Spleen (tissue), 11 donors: ENCODE measurements around the gene SLC30A1. TPM values are rescaled to one million over a fixed set of nuclear protein-coding genes. Genes with fewer than 3 reads are reported as not detected.

ENCODE experiments used
- DNase-seq: peaks from one replicate; pipeline ENCODE4 v3.0.0-alpha.2; 2020
- H3K27ac ChIP-seq, 8 donors: fragments of 200-600 bp; sonication (generic) in 7 of 8; 1 replicate in 4 of 8; 2 replicates in 4 of 8; pipeline versions ENCODE4 v1.5.0 to v1.8.0; 2016 to 2021; ENCODE audit warnings: inconsistent platforms in 4 of 8, mild to moderate bottlenecking in 4 of 8, moderate library complexity in 1 of 8
- H3K27me3 ChIP-seq, 7 donors: fragments of 200-600 bp; sonication (generic) in 6 of 7; replicated peaks in 1 of 7; 1 replicate in 4 of 7; 2 replicates in 3 of 7; pipeline versions ENCODE4 v1.5.0 to v1.8.0; 2016 to 2021; ENCODE audit warnings: inconsistent platforms in 3 of 7, mild to moderate bottlenecking in 1 of 7
- H3K36me3 ChIP-seq, 6 donors: fragments of 200-600 bp; sonication (generic) in 5 of 6; 1 replicate in 4 of 6; 2 replicates in 2 of 6; pipeline versions ENCODE4 v1.5.0 to v1.8.0; 2016 to 2021; ENCODE audit warnings: inconsistent platforms in 2 of 6
- H3K4me1 ChIP-seq, 6 donors: fragments of 200-600 bp; sonication (generic) in 5 of 6; 1 replicate in 3 of 6; 2 replicates in 3 of 6; pipeline versions ENCODE4 v1.5.0 to v1.8.0; 2016 to 2021; ENCODE audit warnings: inconsistent platforms in 3 of 6
- H3K4me3 ChIP-seq, 8 donors: fragments of 200-600 bp; sonication (generic) in 7 of 8; 1 replicate in 4 of 8; 2 replicates in 4 of 8; pipeline versions ENCODE4 v1.5.0 to v1.8.0; 2016 to 2021; ENCODE audit warnings: inconsistent platforms in 4 of 8, mild to moderate bottlenecking in 4 of 8, moderate library complexity in 2 of 8
- H3K9me3 ChIP-seq, 8 donors: fragments of 200-600 bp; sonication (generic) in 7 of 8; 1 replicate in 4 of 8; 2 replicates in 4 of 8; pipeline versions ENCODE4 v1.5.0 to v1.8.0; 2016 to 2021; ENCODE audit warnings: inconsistent platforms in 4 of 8
- CTCF ChIP-seq, 11 experiments: fragments of 200-600 bp in 7 of 11; fragments of 450-650 bp in 4 of 11; sonication (generic) in 4 of 11; IDR thresholded peaks in 8 of 11; conservative IDR thresholded peaks in 3 of 11; 1 replicate in 7 of 11; 2 replicates in 4 of 11; pipeline versions ENCODE4 v1.4.0 to v1.8.0; 2016 to 2021; ENCODE audit warnings: antibody characterized with exemption in 11 of 11, inconsistent platforms in 4 of 11, mild to moderate bottlenecking in 1 of 11
- POLR2A ChIP-seq, 3 donors: fragments of 450-650 bp; IDR thresholded peaks; one replicate each; pipeline ENCODE4 v1.5.1; 2017; ENCODE audit warnings: antibody characterized with exemption in 3 of 3, mild to moderate bottlenecking in 1 of 3
- POLR2AphosphoS5 ChIP-seq, 3 donors: sonication (generic); formaldehyde crosslinking; IDR thresholded peaks; one replicate each; pipeline ENCODE4 v1.5.1; 2017; ENCODE audit warnings: antibody characterized with exemption in 3 of 3
- WGBS, 5 donors: extraction: QIAGEN DNeasy Blood & Tissue Kit in 3 of 5; methylation state at CpG; one replicate each; pipeline versions ENCODE4 v1.1.5 to v1.1.7; 2013 to 2018; 5-methylcytosine and 5-hydroxymethylcytosine counted together
- intact Hi-C: fragments of 100-400 bp; cut with DNase I; formaldehyde crosslinking; loops from one replicate; pipeline ENCODE4 v1.15.0; 2023; ENCODE audit warnings: low total_unique reads
- polyA plus RNA-seq, 3 donors: library from polyadenylated mRNA; stranded (reverse); fragments of 200-250 nt; gene quantifications; one replicate each; pipeline ENCODE4 v1.2.1, GENCODE V29; 2013
- total RNA-seq, 7 donors: library from RNA; depleted of rRNA in 3 of 7; stranded (reverse); fragments of >200 nt in 3 of 7; fragmentation: NEBNext Ultra II Directional in 4 of 7; extraction: Animal tissue kit (Norgen Biotek cat#: 25700) in 4 of 7; gene quantifications; one replicate each; pipeline versions ENCODE4 v1.1.0 to v1.2.1, GENCODE V29; 2016 to 2021
- donor health status: healthy with polysubstance abuse.
- donor health status: DM: no; HTN: no; CAD: no; lungs with moderate emphysema.
- donor health status: DM: no; HTN: no; CAD: no.
- donor health status: Bipolar disorder and iron deficiency.
- donor health status: healthy.
- donor health status: DM: no; HTN: no; CAD: no.
- donor health status: DM: yes; HTN: yes; CAD: no.

The SLC30A1 gene
- total and polyA plus RNA-seq, 10 donors: 3.0 to 38.5 (median 30.8) TPM

GRCh38 chr1:211625040-211625439 is 46.1 kb upstream of the SLC30A1 start:
- no peak for DNase-seq
- no peaks in the 10 kb centered on the region for H3K36me3 ChIP-seq
- 50 to 75% (median 62%) methylated on average over 2 of the region's 2 CpGs for whole genome bisulfite sequencing, 5 donors
- intact Hi-C loops: no loop called here
- peaks cover 0 to 15% (median 3%) of the 10 kb centered on the region in 6 donors for H3K4me1 ChIP-seq
- H3K27me3 ChIP-seq: no peaks in the 10 kb centered on the region
- no peak overlapping the region for H3K27ac ChIP-seq
- H3K4me3 ChIP-seq: no peak overlapping the region
- no peaks in the 10 kb centered on the region for H3K9me3 ChIP-seq
- TF ChIP-seq CTCF (IDR thresholded peaks at IDR 0.05 in 8 of 11, conservative IDR thresholded peaks at IDR 0.05 in 3 of 11) (peak in 9 of 11 experiments; percentile 22 to 56 (median 33)), POLR2A (IDR thresholded peaks at IDR 0.05) (no peak)

- Histone ChIP-seq H3K4me3 (no peak overlapping the region), H3K9me3 (no peaks in the 10 kb centered on the region), H3K4me1 (peaks cover 0 to 11% (median 2%) of the 10 kb centered on the region in 6 donors), H3K36me3 (no peaks in the 10 kb centered on the region), H3K27ac (no peak overlapping the region), H3K27me3 (no peaks in the 10 kb centered on the region)
- no peak for DNase-seq
- intact Hi-C loops: no loop called here
- WGBS, 5 donors: 41 to 54% (median 44%) methylated on average over 3 of the region's 3 CpGs
- TF ChIP-seq POLR2A (IDR thresholded peaks at IDR 0.05) (no peak), POLR2AphosphoS5 (IDR thresholded peaks at IDR 0.05) (no peak), CTCF (IDR thresholded peaks at IDR 0.05 in 8 of 11, conservative IDR thresholded peaks at IDR 0.05 in 3 of 11) (no peak)
Observed at GRCh38 chr1:211623515-211623914, 44.6 kb upstream of the SLC30A1 start.

DNA sequence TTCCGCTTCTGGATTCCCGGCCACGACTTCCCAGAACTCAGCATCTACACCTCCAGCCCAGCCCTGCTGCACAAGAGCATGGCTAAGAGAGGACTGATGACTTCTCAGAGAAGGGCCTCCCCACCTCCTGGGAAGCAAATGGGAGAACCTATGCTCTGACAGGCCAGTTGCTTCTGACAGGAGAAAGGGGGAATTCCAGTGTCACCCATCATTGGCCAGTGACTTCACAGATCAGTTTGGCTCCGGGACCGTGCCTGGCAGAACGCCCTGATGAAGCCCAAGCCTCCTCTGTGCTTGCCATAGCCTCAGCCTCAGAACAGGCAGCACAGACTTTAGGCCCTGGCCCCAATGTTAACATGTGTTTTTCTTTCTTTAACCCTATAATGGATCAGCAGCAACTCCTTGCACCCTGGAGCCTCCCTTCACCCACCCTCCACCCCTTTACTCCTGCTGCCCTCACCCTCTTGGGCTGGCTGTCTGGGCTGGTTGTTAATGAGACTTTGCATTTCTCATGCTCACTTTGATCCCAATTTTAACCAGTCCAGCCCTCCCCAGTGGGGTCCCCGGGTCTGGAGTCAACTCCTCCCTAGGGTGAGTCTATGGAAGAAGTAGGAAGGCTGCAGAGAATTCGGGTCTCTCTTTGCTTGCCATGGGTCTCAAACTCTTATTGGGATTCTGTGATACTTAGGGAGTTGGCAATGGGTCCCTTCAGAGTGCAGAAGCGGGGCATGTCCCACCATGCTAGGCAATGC is 42.7 kb upstream of the SLC30A1 start:
- no peak for TF ChIP-seq POLR2A (IDR thresholded peaks at IDR 0.05)
- peak in 1 of 3 donors; percentile 6 for TF ChIP-seq POLR2AphosphoS5 (IDR thresholded peaks at IDR 0.05)
- intact Hi-C loops: no loop called here
- Histone ChIP-seq H3K4me1 (peaks cover 0 to 11% (median 2%) of the 10 kb centered on the region in 6 donors), H3K9me3 (no peaks in the 10 kb centered on the region), H3K4me3 (no peak overlapping the region), H3K36me3 (no peaks in the 10 kb centered on the region), H3K27ac (peak overlapping the region in 3 of 8 donors; percentile 5 to 48 (median 27)), H3K27me3 (no peaks in the 10 kb centered on the region)
- no peak for DNase-seq
- WGBS, 5 donors: 74 to 87% (median 82%) methylated on average over 9 of the region's 9 CpGs

GRCh38 chr1:211620097-211620496 is 41.1 kb upstream of the SLC30A1 start:
- no peak for DNase-seq
- no peak for TF ChIP-seq CTCF (IDR thresholded peaks at IDR 0.05 in 8 of 11, conservative IDR thresholded peaks at IDR 0.05 in 3 of 11)
- TF ChIP-seq POLR2A (IDR thresholded peaks at IDR 0.05): no peak
- TF ChIP-seq POLR2AphosphoS5 (IDR thresholded peaks at IDR 0.05): no peak
- H3K4me1 ChIP-seq: peaks cover 0 to 11% (median 3%) of the 10 kb centered on the region in 6 donors
- no peaks in the 10 kb centered on the region for H3K36me3 ChIP-seq
- H3K4me3 ChIP-seq: no peak overlapping the region
- intact Hi-C loops: no loop called here
- no peaks in the 10 kb centered on the region for H3K9me3 ChIP-seq
- no peaks in the 10 kb centered on the region for H3K27me3 ChIP-seq
- 81 to 90% (median 88%) methylated on average over 5 of the region's 5 CpGs for WGBS, 5 donors
- peak overlapping the region in 1 of 8 donors; percentile 5 for H3K27ac ChIP-seq
